CD8-positive, alpha-beta memory T cell (primary cell): ENCODE results near the gene KIF16B. TPM values are rescaled to one million over a fixed set of nuclear protein-coding genes. Genes with fewer than 3 reads are reported as not detected.

ENCODE experiments used
- CTCF ChIA-PET: fragments of 350-600 bp; sonication (Branson Sonifier 250); formaldehyde crosslinking; loops from one replicate; lab custom pipeline; 2021; ENCODE audit warnings: antibody characterized with exemption; lab: Charles Lee
- POLR2A ChIA-PET: fragments of 350-600 bp; sonication (Branson Sonifier 250); formaldehyde crosslinking; loops from one replicate; lab custom pipeline; 2021; ENCODE audit warnings: antibody characterized with exemption; lab: Charles Lee
- DNase-seq, 5 donors: peaks; one replicate each; pipeline versions ENCODE4 v3.0.0 to v3.0.0-alpha.2; 2020 to 2022; ENCODE audit warnings: mixed read lengths in 1 of 5
- H3K27ac ChIP-seq: one replicate; pipeline ENCODE4 v1.7.0; 2013; ENCODE audit warnings: low read depth, mild to moderate bottlenecking, low read length, moderate library complexity
- H3K27me3 ChIP-seq: 2 replicates; pipeline ENCODE4 v1.7.0; 2013; ENCODE audit warnings: low read length, mild to moderate bottlenecking; ENCODE audit not compliant: insufficient read depth, poor library complexity, severe bottlenecking
- H3K36me3 ChIP-seq: 2 replicates; pipeline ENCODE4 v1.7.0; 2013; ENCODE audit warnings: mild to moderate bottlenecking, low read length, moderate library complexity; ENCODE audit not compliant: insufficient read depth
- H3K4me1 ChIP-seq: 2 replicates; pipeline ENCODE4 v1.7.0; 2013; ENCODE audit warnings: mild to moderate bottlenecking, low read length, moderate library complexity; ENCODE audit not compliant: insufficient read depth
- H3K4me3 ChIP-seq: 2 replicates; pipeline ENCODE4 v1.7.0; 2013; ENCODE audit warnings: mild to moderate bottlenecking, low read length
- H3K9me3 ChIP-seq: 2 replicates; pipeline ENCODE4 v1.7.0; 2013; ENCODE audit warnings: mild to moderate bottlenecking, low read length
- H3K27ac Mint-ChIP-seq, 8 donors: one replicate each; pipeline ENCODE4 v1.8.0; 2020 to 2021; ENCODE audit warnings: mixed read lengths in 8 of 8, mild to moderate bottlenecking in 6 of 8, inconsistent platforms in 3 of 8, moderate library complexity in 3 of 8
- H3K27me3 Mint-ChIP-seq, 2 donors: one replicate each; pipeline ENCODE4 v1.8.0; 2020 to 2021; ENCODE audit warnings: mixed read lengths in 2 of 2, mild to moderate bottlenecking in 1 of 2, moderate library complexity in 1 of 2
- H3K36me3 Mint-ChIP-seq, 3 donors: one replicate each; pipeline ENCODE4 v1.8.0; 2020 to 2021; ENCODE audit warnings: mixed read lengths in 3 of 3, inconsistent platforms in 1 of 3, mild to moderate bottlenecking in 1 of 3
- H3K4me1 Mint-ChIP-seq, 3 donors: one replicate each; pipeline ENCODE4 v1.8.0; 2020 to 2021; ENCODE audit warnings: mixed read lengths in 3 of 3, inconsistent platforms in 1 of 3, mild to moderate bottlenecking in 1 of 3
- H3K4me3 Mint-ChIP-seq, 7 donors: one replicate each; pipeline ENCODE4 v1.8.0; 2020 to 2021; ENCODE audit warnings: mixed read lengths in 7 of 7, mild to moderate bottlenecking in 6 of 7, moderate library complexity in 4 of 7, inconsistent platforms in 2 of 7
- H3K9me3 Mint-ChIP-seq, 5 donors: one replicate each; pipeline ENCODE4 v1.8.0; 2020 to 2022; ENCODE audit warnings: mixed read lengths in 5 of 5, mild to moderate bottlenecking in 3 of 5, moderate library complexity in 2 of 5, inconsistent platforms in 1 of 5
- polyA plus RNA-seq: library from polyadenylated mRNA; unstranded; fragments of 300-500 nt; fragmentation: Illumina TruSeq; gene quantifications from one replicate; pipeline ENCODE4 v1.2.3, GENCODE V29; 2021
- total RNA-seq, 2 experiments: library from RNA; stranded (reverse); gene quantifications; one replicate each; pipeline ENCODE4 v1.2.3, GENCODE V29; 2021

KIF16B gene
- total and polyA plus RNA-seq, 3 experiments from 2014 or later: 3.2 to 6.0 (median 3.4) TPM

GRCh38 chr20:16490696-16491095 lies 82.6 kb downstream of the KIF16B start:
- Histone ChIP-seq H3K4me3 (no peak overlapping the region), H3K27me3 (no peaks in the 10 kb centered on the region), H3K36me3 (no peaks in the 10 kb centered on the region), H3K4me1 (no peaks in the 10 kb centered on the region), H3K27ac (no peak overlapping the region), H3K9me3 (no peaks in the 10 kb centered on the region)
- no peaks in the 10 kb centered on the region for H3K27me3 Mint-ChIP-seq
- no peak overlapping the region for H3K27ac Mint-ChIP-seq
- H3K36me3 Mint-ChIP-seq: peaks cover 4 to 18% (median 14%) of the 10 kb centered on the region in 3 donors
- no peak overlapping the region for H3K4me3 Mint-ChIP-seq
- no peaks in the 10 kb centered on the region for H3K9me3 Mint-ChIP-seq
- CTCF ChIA-PET: no interaction called here
- H3K4me1 Mint-ChIP-seq: no peaks in the 10 kb centered on the region
- no peak for DNase-seq
- POLR2A ChIA-PET: no interaction called here

GRCh38 chr20:16488616-16489015 lies 84.6 kb downstream of the KIF16B start:
- no peaks in the 10 kb centered on the region for H3K36me3 ChIP-seq
- ChIA-PET CTCF (interaction anchor here (1.5 kb wide), 1 partner anchor 13 kb away, joined by 4 read pairs; no protein-coding TSS in a partner anchor), POLR2A (no interaction called here)
- Mint-ChIP-seq H3K36me3 (peaks cover 4 to 10% (median 8%) of the 10 kb centered on the region in 3 donors), H3K27ac (no peak overlapping the region), H3K4me1 (no peaks in the 10 kb centered on the region), H3K9me3 (no peaks in the 10 kb centered on the region), H3K4me3 (no peak overlapping the region), H3K27me3 (no peaks in the 10 kb centered on the region)
- H3K9me3 ChIP-seq: no peaks in the 10 kb centered on the region
- H3K27me3 ChIP-seq: no peaks in the 10 kb centered on the region
- no peaks in the 10 kb centered on the region for H3K4me1 ChIP-seq
- no peak overlapping the region for H3K27ac ChIP-seq
- H3K4me3 ChIP-seq: no peak overlapping the region
- no peak for DNase-seq

DNA sequence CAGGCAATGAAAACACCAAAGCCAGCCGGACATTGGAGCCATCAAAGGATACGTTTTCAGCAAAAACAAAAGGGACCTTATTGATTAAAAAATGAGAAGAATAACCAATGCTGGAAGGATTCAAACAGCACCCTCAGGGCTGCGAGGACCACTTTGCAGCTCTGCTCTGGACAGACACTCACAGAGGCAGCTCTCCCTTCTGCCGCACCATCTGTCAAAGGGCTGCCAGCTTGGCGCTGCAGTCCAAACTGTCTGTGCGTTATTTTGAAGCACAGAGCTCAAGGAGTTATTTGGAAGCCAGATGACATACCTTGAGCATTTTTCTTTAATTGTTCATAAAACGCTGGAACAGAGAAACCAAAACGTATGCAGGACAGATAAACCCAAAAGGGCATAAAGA lies 85.2 kb downstream of the KIF16B start:
- no peak for DNase-seq
- Histone ChIP-seq H3K9me3 (no peaks in the 10 kb centered on the region), H3K4me1 (no peaks in the 10 kb centered on the region), H3K27ac (no peak overlapping the region), H3K4me3 (no peak overlapping the region), H3K36me3 (no peaks in the 10 kb centered on the region), H3K27me3 (no peaks in the 10 kb centered on the region)
- POLR2A ChIA-PET: no interaction called here
- Mint-ChIP-seq H3K27me3 (no peaks in the 10 kb centered on the region), H3K4me3 (no peak overlapping the region), H3K27ac (no peak overlapping the region), H3K4me1 (no peaks in the 10 kb centered on the region), H3K36me3 (peaks cover 4 to 10% (median 9%) of the 10 kb centered on the region in 3 donors), H3K9me3 (no peaks in the 10 kb centered on the region)
- CTCF ChIA-PET: interaction anchor here (1.5 kb wide), 1 partner anchor 12 kb away, joined by 4 read pairs; no protein-coding TSS in a partner anchor

- Histone ChIP-seq H3K27ac (no peak overlapping the region), H3K4me1 (no peaks in the 10 kb centered on the region), H3K4me3 (no peak overlapping the region), H3K27me3 (no peaks in the 10 kb centered on the region), H3K9me3 (no peaks in the 10 kb centered on the region), H3K36me3 (no peaks in the 10 kb centered on the region)
- H3K36me3 Mint-ChIP-seq: peaks cover 0 to 10% (median 4%) of the 10 kb centered on the region in 3 donors
- POLR2A ChIA-PET: no interaction called here
- H3K4me1 Mint-ChIP-seq: no peaks in the 10 kb centered on the region
- no peaks in the 10 kb centered on the region for H3K27me3 Mint-ChIP-seq
- no peak overlapping the region for H3K27ac Mint-ChIP-seq
- DNase-seq: no peak
- no peaks in the 10 kb centered on the region for H3K9me3 Mint-ChIP-seq
- CTCF ChIA-PET: no interaction called here
- no peak overlapping the region for H3K4me3 Mint-ChIP-seq
Measured at GRCh38 chr20:16486532-16486931, 86.7 kb downstream of the KIF16B start.

DNA sequence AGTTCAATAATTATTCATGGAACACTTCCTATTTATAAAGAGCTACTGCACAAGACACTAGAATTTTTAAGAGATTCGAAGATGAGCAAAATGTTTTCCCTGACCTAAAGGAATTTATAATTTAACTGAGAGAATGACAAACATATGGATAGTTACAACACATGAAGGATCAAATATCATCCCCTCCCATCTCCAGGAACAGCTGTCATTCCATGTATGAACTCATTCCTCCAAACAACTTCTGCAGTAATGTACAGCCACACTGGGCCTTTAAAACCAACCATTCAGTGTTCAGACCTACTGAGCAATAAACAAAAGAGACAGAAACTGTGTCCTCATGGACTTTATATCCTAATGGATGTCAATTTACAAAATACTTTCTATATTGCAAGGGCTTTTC lies 87.8 kb downstream of the KIF16B start:
- H3K27me3 Mint-ChIP-seq: no peaks in the 10 kb centered on the region
- no peaks in the 10 kb centered on the region for H3K9me3 ChIP-seq
- H3K36me3 ChIP-seq: no peaks in the 10 kb centered on the region
- DNase-seq: no peak
- H3K27ac ChIP-seq: no peak overlapping the region
- no peaks in the 10 kb centered on the region for H3K27me3 ChIP-seq
- ChIA-PET POLR2A (no interaction called here), CTCF (no interaction called here)
- no peak overlapping the region for H3K4me3 Mint-ChIP-seq
- no peak overlapping the region for H3K27ac Mint-ChIP-seq
- H3K36me3 Mint-ChIP-seq: peaks cover 0 to 10% (median 0%) of the 10 kb centered on the region in 3 donors
- no peak overlapping the region for H3K4me3 ChIP-seq
- no peaks in the 10 kb centered on the region for H3K4me1 Mint-ChIP-seq
- H3K9me3 Mint-ChIP-seq: no peaks in the 10 kb centered on the region
- H3K4me1 ChIP-seq: no peaks in the 10 kb centered on the region

DNA sequence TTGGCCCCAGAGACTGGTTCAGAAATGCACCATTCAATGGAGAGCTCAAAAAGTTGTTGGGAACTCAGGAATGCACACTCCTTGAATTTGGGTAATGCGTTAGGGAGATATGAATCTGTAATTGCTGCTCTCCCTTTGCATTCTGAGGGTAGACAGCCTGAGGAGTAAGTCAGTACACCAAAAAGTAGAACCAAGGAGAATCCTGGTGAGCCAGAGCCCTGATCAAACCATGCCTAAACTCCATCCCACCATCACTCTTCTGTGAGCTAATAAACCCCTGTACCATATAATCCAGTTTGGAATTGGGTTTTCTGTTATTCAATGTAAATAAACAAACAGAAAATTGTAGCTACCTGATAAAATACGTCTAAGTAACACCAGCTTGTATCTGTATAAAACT lies 90.2 kb downstream of the KIF16B start:
- H3K9me3 ChIP-seq: no peaks in the 10 kb centered on the region
- no peaks in the 10 kb centered on the region for H3K27me3 Mint-ChIP-seq
- CTCF ChIA-PET: interaction anchor here (0.9 kb wide), 1 partner anchor 9 kb away, joined by 4 read pairs; no protein-coding TSS in a partner anchor
- DNase-seq: no peak
- POLR2A ChIA-PET: no interaction called here
- H3K4me3 ChIP-seq: no peak overlapping the region
- peaks cover 0 to 7% (median 4%) of the 10 kb centered on the region in 3 donors for H3K36me3 Mint-ChIP-seq
- H3K36me3 ChIP-seq: peaks cover 4% of the 10 kb centered on the region
- no peaks in the 10 kb centered on the region for H3K27me3 ChIP-seq
- no peaks in the 10 kb centered on the region for H3K4me1 ChIP-seq
- no peak overlapping the region for H3K27ac ChIP-seq
- H3K27ac Mint-ChIP-seq: no peak overlapping the region
- no peaks in the 10 kb centered on the region for H3K9me3 Mint-ChIP-seq
- H3K4me1 Mint-ChIP-seq: no peaks in the 10 kb centered on the region
- no peak overlapping the region for H3K4me3 Mint-ChIP-seq

- Mint-ChIP-seq H3K4me3 (no peak overlapping the region), H3K9me3 (no peaks in the 10 kb centered on the region), H3K27me3 (no peaks in the 10 kb centered on the region), H3K4me1 (no peaks in the 10 kb centered on the region), H3K27ac (no peak overlapping the region), H3K36me3 (peaks cover 0 to 5% (median 4%) of the 10 kb centered on the region in 3 donors)
- Histone ChIP-seq H3K9me3 (no peaks in the 10 kb centered on the region), H3K4me3 (no peak overlapping the region), H3K4me1 (no peaks in the 10 kb centered on the region), H3K27me3 (no peaks in the 10 kb centered on the region), H3K27ac (no peak overlapping the region), H3K36me3 (peaks cover 4% of the 10 kb centered on the region)
- ChIA-PET POLR2A (no interaction called here), CTCF (no interaction called here)
- DNase-seq: no peak
Measured at GRCh38 chr20:16481977-16482376, 91.3 kb downstream of the KIF16B start.

DNA sequence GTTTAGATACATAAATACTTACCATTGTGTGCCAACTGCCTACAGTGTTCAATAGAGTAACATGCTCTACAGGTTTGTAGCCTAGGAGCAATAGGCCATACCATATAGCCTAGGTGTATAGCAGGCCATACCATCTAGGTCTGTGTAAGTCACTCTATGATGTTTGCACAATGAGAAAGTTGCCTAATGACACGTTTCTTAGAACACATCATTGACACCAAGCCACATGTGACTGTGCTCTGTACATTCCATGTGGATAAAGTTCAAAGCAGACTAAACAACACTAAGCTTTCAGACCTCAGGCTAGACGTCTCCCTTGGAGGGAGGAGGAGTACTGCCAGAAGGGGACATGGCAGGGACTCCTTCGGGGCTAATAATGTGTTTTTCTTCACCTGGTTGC lies 93.6 kb downstream of the KIF16B start:
- no peaks in the 10 kb centered on the region for H3K9me3 Mint-ChIP-seq
- H3K4me3 ChIP-seq: no peak overlapping the region
- no peaks in the 10 kb centered on the region for H3K9me3 ChIP-seq
- no peaks in the 10 kb centered on the region for H3K27me3 Mint-ChIP-seq
- H3K4me3 Mint-ChIP-seq: no peak overlapping the region
- ChIA-PET CTCF (no interaction called here), POLR2A (no interaction called here)
- peaks cover 4% of the 10 kb centered on the region for H3K36me3 ChIP-seq
- H3K27ac Mint-ChIP-seq: no peak overlapping the region
- H3K27ac ChIP-seq: no peak overlapping the region
- DNase-seq: no peak
- no peaks in the 10 kb centered on the region for H3K4me1 ChIP-seq
- H3K36me3 Mint-ChIP-seq: peaks cover 0 to 5% (median 4%) of the 10 kb centered on the region in 3 donors
- H3K27me3 ChIP-seq: no peaks in the 10 kb centered on the region
- H3K4me1 Mint-ChIP-seq: peaks cover 0 to 2% (median 0%) of the 10 kb centered on the region in 3 donors
